Activated T-helper 1 cell treated with anti-CD3 and anti-CD28 coated beads, Interleukin-12 subunit alpha, Interleukin-12 subunit beta, Interleukin-2, Interleukin-4 antibody, amounts not matched to agents 30 ng/mL and 10 ng/mL and 1 ng/mL, durations not matched to agents 14 hours and 24 hours and 36 hours (primary cell): ENCODE data around the gene AGAP1. TPM values are rescaled to one million over a fixed set of nuclear protein-coding genes. Genes with fewer than 3 reads are reported as not detected.

Experiments used
- DNase-seq: peaks from one replicate; pipeline ENCODE4 v3.0.0; 2021; ENCODE audit warnings: low spot score
- H3K27ac Mint-ChIP-seq: one replicate; pipeline ENCODE4 v1.8.0; 2021; ENCODE audit warnings: mild to moderate bottlenecking, mixed read lengths
- H3K27me3 Mint-ChIP-seq: one replicate; pipeline ENCODE4 v1.8.0; 2022; ENCODE audit warnings: mild to moderate bottlenecking, moderate library complexity, mixed read lengths; ENCODE audit not compliant: insufficient read depth
- H3K36me3 Mint-ChIP-seq: one replicate; pipeline ENCODE4 v1.8.0; 2021; ENCODE audit warnings: low read depth, mixed read lengths
- H3K4me1 Mint-ChIP-seq: one replicate; pipeline ENCODE4 v1.8.0; 2021; ENCODE audit warnings: low read depth, mixed read lengths
- H3K4me3 Mint-ChIP-seq: one replicate; pipeline ENCODE4 v1.8.0; 2021; ENCODE audit warnings: mild to moderate bottlenecking, moderate library complexity, mixed read lengths
- H3K9me3 Mint-ChIP-seq: one replicate; pipeline ENCODE4 v1.8.0; 2021; ENCODE audit warnings: mixed read lengths
- intact Hi-C: fragments of 100-400 bp; cut with micrococcal nuclease; formaldehyde crosslinking; loops from one replicate; pipeline ENCODE4 v1.15.1; 2024
- total RNA-seq: library from RNA; stranded (reverse); gene quantifications from 2 replicates; pipeline ENCODE4 v1.2.3, GENCODE V29; 2022

Gene AGAP1
- total RNA-seq, 1 donor from 2014 or later = 2.0 TPM

DNA sequence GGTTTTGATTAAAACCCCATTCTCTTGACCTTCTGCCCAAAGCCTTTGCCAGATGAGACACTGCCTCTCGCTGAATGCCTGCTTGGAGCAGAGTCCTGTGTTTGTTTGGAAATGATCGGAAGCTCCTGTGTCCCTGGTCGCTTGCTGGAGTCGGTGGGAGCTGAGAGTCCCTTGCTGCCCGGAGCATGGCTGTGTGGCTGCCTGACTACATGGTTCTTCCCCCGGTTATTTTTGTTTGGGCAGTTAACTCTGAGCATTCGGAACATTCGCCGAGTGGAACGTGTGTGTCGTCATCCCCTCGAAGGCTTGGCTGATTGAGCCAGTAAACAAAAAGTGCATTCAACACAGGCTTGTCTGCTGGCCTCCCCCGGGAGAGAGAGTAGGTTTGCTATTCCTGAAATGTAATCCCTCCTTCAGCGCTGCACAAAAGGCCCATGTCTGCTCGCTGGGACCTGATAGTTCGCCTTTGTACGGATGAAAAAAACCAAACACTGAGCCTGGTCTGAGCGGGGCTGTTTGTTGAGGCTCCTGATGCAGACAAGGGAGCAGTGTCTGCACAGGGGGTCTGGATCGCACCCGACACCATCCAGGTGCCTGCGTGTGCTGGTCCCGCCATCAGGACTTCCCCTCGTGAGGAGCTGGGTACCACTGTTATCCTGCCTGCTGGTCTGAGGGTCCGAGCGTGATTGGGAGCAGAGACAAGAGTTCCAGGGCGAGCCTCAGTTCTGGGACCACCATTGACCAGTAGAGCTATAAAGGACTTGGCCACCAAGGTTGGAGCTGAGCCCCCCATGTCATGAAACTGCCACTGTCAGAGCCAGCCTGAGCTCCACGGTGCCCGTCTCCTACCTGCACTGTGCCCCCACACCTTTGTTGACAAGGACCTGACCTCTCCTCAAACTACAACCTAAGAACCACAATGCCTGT is 83.8 kb downstream of the AGAP1 start:
- DNase-seq = no peak
- H3K27ac Mint-ChIP-seq = no peak overlapping the region
- no peaks in the 10 kb centered on the region for H3K36me3 Mint-ChIP-seq
- no peaks in the 10 kb centered on the region for H3K4me1 Mint-ChIP-seq
- H3K9me3 Mint-ChIP-seq = no peaks in the 10 kb centered on the region
- intact Hi-C loops = no loop called here
- no peaks in the 10 kb centered on the region for H3K27me3 Mint-ChIP-seq
- H3K4me3 Mint-ChIP-seq = no peak overlapping the region

DNA sequence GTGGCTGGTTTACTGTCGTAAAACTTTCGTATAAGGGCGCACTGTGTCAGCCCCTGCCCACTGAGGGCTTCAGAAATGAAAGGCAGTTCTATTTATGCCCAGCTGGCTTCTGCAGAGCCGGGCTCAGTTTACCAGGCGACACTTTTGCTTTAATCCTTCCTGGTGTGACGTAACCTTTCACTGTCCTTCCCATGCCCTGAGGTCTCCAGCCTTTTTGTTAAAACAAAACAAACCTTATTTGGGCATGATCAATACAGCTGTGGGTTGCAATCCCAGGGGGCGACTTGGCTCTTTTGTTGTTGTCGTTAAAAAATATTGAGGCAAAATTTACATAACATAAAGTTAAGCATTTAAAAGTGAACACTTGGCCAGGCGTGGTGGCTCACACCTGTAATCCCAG is 85.3 kb downstream of the AGAP1 start:
- no peaks in the 10 kb centered on the region for H3K9me3 Mint-ChIP-seq
- no peak overlapping the region for H3K27ac Mint-ChIP-seq
- H3K27me3 Mint-ChIP-seq = no peaks in the 10 kb centered on the region
- intact Hi-C loops = no loop called here
- H3K36me3 Mint-ChIP-seq = no peaks in the 10 kb centered on the region
- no peaks in the 10 kb centered on the region for H3K4me1 Mint-ChIP-seq
- no peak overlapping the region for H3K4me3 Mint-ChIP-seq
- DNase-seq = no peak

DNA sequence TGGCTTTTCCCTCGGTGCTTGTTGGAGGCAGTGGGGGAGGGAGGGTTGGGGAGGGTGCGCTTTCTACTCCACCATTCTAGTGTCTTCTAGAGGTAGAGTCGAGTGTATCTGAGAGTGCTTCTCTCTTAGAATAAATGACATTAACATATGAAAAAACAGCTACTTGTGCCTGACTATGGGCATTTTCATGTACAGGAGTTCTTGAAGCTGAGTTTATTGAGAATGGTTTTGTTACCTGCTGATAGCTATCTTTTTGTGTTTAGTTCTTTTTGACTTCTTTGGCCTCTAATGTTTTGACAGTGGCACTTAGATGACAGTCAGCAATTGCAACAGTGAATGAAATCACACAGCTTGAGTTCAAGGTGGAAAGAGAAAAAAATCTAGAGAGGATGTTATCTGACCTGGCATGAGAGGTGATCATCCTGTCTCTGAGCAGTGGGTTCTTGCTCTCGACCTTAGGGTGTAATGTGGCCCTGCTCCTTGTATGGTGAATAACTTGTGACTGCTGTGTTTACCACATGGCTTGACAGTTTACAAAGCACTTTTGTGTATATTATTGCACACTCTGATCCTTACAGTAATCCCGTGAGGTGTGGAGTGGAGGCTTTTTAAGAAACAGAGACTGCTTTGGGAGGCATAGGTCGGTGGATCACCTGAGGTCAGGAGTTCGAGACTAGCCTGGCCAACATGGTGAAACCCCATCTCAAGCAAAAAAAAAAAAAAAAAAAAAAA is 86.7 kb downstream of the AGAP1 start:
- Mint-ChIP-seq H3K4me1 (no peaks in the 10 kb centered on the region), H3K9me3 (no peaks in the 10 kb centered on the region), H3K4me3 (no peak overlapping the region), H3K36me3 (no peaks in the 10 kb centered on the region), H3K27ac (no peak overlapping the region), H3K27me3 (no peaks in the 10 kb centered on the region)
- intact Hi-C loops = no loop called here
- no peak for DNase-seq

DNA sequence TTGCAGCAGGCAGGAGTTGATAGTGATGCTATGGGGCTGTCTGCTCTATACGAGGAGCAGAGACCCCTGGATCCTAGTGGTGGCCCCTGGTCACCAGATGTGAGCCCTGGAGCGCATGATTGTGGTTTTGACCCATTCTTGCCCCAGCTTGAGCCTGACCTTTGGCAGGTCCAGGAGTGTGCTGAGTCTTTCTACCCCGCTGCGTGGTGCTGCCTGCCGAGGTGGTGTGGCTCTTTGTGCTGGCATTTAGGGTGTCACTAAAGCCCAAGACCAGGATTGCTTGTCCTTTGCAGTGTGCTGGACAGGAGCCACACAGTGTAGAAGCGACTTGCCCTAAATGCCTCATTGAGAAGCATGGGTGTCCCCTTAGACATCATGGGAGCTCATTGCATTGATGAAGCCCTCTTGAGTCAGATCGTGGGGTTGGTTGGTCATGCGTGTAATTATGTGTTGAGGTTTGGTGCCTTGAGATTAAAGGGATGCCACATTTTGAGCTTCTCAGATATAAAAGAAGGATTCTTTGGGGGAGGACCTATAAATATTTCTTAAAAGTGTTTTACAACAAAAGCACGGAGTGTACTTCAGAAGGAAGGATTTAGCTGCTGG is 88.3 kb downstream of the AGAP1 start:
- Mint-ChIP-seq H3K27ac (no peak overlapping the region), H3K9me3 (no peaks in the 10 kb centered on the region), H3K4me3 (no peak overlapping the region), H3K27me3 (no peaks in the 10 kb centered on the region), H3K4me1 (no peaks in the 10 kb centered on the region), H3K36me3 (no peaks in the 10 kb centered on the region)
- intact Hi-C loops = no loop called here
- no peak for DNase-seq

DNA sequence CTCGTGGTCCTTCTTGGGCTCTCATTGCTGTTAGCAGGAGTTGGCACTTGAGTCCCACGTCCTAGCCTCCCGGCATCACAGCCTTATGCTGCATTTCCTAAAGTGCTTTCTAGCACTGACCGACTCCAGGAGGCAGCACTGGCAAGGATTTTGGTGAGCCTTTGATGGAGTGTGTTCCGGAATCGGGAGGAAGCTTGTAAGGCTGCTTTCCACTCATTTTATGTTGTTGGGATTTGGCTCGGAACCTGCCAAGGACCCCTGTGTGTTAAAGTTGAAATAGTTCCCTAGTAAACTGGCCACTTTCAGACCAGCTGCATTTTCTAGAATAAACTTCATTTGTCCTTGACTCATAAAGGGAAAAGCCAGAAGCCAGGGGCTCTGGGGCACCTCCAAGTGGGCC is 88.9 kb downstream of the AGAP1 start:
- intact Hi-C loops = no loop called here
- Mint-ChIP-seq H3K27ac (no peak overlapping the region), H3K4me3 (no peak overlapping the region), H3K36me3 (no peaks in the 10 kb centered on the region), H3K9me3 (no peaks in the 10 kb centered on the region), H3K4me1 (no peaks in the 10 kb centered on the region), H3K27me3 (no peaks in the 10 kb centered on the region)
- DNase-seq = no peak

DNA sequence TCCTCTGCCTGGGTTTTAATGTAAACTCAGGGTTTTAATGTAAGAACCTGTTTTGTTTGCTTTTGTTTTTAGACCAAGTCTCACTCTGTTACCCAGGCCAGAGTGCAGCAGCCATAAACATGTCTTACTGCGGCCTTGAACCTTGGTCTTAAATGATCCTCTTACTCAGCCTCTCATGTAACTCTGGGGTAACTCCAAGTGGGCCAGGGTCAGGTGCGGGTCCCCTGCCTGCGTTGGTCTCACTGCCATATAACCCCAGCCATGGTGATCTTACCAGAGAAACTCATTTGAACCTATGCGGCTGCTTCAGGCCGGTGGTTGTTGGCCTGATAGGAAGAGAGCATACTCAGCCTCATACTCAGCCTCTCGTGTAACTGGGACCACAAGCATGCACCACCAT is 89.3 kb downstream of the AGAP1 start:
- Mint-ChIP-seq H3K9me3 (no peaks in the 10 kb centered on the region), H3K27me3 (no peaks in the 10 kb centered on the region), H3K4me3 (no peak overlapping the region), H3K4me1 (no peaks in the 10 kb centered on the region), H3K36me3 (no peaks in the 10 kb centered on the region), H3K27ac (no peak overlapping the region)
- no peak for DNase-seq
- intact Hi-C loops = no loop called here

DNA sequence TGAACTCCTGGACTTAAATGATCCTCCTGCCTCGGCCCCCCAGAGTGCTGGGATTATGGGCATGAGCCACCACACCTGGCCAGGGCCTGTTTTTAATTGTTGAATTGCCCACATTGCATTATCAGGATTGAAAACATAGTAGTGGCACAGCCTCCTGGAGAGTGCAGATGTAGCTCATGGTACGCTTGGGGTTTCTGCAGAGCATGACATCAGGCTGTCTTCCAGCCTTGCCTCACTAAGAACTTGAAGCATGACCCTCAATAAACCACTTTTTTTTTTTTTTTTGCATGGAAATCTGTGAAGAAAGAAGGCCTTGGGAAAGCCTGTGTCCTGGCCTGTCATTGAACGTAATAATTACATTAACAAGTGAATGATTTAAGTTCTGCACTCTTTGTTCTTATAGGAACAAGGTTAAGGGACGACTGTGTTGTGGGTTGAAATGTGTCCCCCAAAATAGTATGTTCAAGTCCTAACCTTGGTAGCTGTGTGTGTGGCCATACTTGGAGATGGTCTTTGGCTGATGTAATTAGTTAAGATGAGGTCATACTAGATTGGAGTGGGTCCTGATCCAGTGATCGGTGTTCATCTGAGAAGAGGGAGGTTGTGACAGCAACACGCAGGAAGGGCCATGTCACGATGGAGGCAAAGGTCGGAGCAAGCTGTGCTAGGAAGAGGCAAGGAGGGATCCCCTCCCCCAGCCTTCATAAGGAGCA is 90.2 kb downstream of the AGAP1 start:
- no peaks in the 10 kb centered on the region for H3K36me3 Mint-ChIP-seq
- no peaks in the 10 kb centered on the region for H3K9me3 Mint-ChIP-seq
- no peaks in the 10 kb centered on the region for H3K4me1 Mint-ChIP-seq
- no peak overlapping the region for H3K4me3 Mint-ChIP-seq
- intact Hi-C loops = no loop called here
- DNase-seq = no peak
- no peak overlapping the region for H3K27ac Mint-ChIP-seq
- no peaks in the 10 kb centered on the region for H3K27me3 Mint-ChIP-seq

DNA sequence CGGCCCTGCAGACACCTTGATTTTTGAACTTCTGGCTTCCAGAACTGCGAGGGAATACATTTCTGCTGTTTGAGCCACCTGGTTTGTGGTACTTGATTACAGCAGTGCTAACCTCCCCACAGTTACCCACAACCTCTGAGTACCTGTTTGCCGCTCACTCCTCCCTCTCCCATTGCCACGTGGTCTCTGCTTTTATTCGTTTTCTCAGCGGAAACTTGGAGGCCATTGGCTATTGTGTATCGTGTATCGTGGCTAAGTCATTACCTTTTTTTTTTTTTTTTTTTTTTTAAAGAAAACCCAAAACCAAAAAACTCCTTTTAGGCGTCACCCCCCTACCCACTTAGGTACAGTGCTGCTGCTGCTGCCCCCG is 90.8 kb downstream of the AGAP1 start:
- no peaks in the 10 kb centered on the region for H3K36me3 Mint-ChIP-seq
- no peaks in the 10 kb centered on the region for H3K27me3 Mint-ChIP-seq
- no peak overlapping the region for H3K27ac Mint-ChIP-seq
- DNase-seq = no peak
- no peaks in the 10 kb centered on the region for H3K9me3 Mint-ChIP-seq
- intact Hi-C loops = no loop called here
- H3K4me1 Mint-ChIP-seq = no peaks in the 10 kb centered on the region
- no peak overlapping the region for H3K4me3 Mint-ChIP-seq

DNA sequence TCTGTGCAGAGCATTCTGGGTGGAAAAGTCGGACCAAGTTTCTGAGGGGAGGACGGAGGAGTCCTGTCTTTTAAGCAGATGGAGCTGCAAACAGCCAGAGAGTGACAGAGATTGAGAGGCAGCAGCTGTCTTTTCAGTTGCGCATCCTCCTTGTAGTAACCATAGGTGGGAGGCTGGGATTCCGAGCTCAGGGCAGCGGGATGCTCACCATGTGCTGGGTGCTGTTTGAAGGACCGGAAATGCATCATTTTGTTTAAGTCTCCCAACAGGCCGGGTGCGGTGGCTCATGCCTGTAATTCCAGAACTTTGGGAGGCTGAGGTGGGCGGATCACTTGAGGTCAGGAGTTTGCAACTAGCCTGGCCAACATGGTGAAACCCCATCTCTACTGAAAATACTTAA is 93.4 kb downstream of the AGAP1 start:
- H3K36me3 Mint-ChIP-seq = no peaks in the 10 kb centered on the region

DNA sequence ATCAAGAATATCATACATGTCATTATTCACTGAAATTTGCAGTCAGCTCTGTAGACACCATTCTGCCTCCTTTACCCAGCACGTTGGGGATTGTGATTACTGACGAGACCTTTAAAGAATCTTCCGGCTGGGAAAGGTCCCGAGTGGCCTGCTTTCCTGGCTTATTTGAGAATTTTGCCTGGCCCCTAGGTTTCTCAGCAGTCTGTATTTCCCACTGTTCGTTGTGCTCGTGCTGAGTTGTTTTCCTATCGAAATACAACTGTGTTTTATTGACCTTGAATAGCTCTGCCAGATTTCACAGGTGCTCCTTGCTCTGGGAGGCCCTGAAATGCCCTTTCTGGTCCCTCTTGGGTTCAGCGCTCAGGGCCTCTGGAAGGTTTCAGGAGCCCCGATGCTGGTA is 94.9 kb downstream of the AGAP1 start:
- Mint-ChIP-seq H3K36me3 (no peaks in the 10 kb centered on the region), H3K9me3 (no peaks in the 10 kb centered on the region), H3K4me3 (no peak overlapping the region), H3K27ac (no peak overlapping the region), H3K4me1 (no peaks in the 10 kb centered on the region), H3K27me3 (no peaks in the 10 kb centered on the region)
- DNase-seq = no peak
- intact Hi-C loops = no loop called here

More for the DNA sequence above, 93.4 kb downstream of the AGAP1 start:
- H3K4me1 Mint-ChIP-seq = no peaks in the 10 kb centered on the region
- no peak for DNase-seq
- H3K4me3 Mint-ChIP-seq = no peak overlapping the region
- intact Hi-C loops = no loop called here
- H3K27me3 Mint-ChIP-seq = no peaks in the 10 kb centered on the region
- H3K9me3 Mint-ChIP-seq = no peaks in the 10 kb centered on the region
- H3K27ac Mint-ChIP-seq = no peak overlapping the region

DNA sequence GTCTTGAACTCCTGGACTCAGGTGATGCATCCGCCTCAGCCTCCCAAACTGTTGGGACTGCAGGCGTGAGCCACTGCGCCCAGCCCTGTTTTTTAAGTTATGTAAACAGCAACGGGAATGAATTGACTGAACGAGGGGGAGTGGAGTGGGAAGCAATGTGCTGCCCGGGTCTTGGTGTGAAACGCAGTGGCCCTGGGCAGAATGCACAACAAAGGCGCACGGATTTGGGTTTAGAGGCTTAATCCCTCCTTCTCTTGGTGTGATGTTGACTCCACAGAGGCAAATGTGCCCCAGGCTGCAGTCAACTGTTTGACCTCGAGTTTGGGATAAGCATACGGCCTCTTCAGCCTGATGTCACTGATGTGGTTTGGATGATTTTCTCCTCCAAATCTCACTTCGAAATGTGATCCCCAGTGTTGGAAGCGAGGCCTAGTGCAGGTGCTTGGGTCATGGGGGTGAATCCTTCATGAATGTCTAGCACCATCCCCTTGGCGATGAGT is 97.4 kb downstream of the AGAP1 start:
- Mint-ChIP-seq H3K27me3 (no peaks in the 10 kb centered on the region), H3K36me3 (no peaks in the 10 kb centered on the region)
- intact Hi-C loops = no loop called here

DNA sequence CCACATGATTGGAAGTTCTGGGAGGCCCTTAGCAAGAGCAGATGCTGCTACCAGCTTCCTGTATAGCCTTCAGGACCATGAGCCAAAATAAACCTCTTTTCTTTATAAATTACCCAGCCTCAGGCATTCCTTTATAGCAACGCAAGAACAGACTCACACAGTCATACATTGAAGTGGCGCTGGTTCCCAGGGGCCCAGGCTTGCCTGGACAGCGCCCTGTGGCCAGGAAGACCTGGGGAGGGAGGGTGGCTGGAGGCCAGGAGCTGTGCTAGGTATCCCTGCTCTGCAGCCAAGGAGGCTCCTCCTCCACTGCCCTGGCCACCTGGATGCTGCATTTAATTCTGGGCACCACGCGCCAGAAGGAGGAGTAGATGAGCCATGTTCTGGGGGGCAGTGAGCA is 98.1 kb downstream of the AGAP1 start:
- Mint-ChIP-seq H3K4me1 (no peaks in the 10 kb centered on the region), H3K9me3 (no peaks in the 10 kb centered on the region), H3K27me3 (no peaks in the 10 kb centered on the region), H3K27ac (no peak overlapping the region), H3K36me3 (no peaks in the 10 kb centered on the region), H3K4me3 (no peak overlapping the region)
- DNase-seq = no peak
- intact Hi-C loops = no loop called here

More for the DNA sequence above, 97.4 kb downstream of the AGAP1 start:
- no peak for DNase-seq
- Mint-ChIP-seq H3K4me1 (no peaks in the 10 kb centered on the region), H3K4me3 (no peak overlapping the region), H3K27ac (no peak overlapping the region), H3K9me3 (no peaks in the 10 kb centered on the region)
